SKM-1 (cell line): ENCODE results near the gene SLAMF8.

Source experiments
- DNase-seq: peaks from one replicate; lab custom pipeline; 2025; ENCODE audit not compliant: unreplicated experiment; lab: John Stamatoyannopoulos, UW

The SLAMF8 gene

GRCh38 chr1:159826441-159827101 is at the start of gene SLAMF8:
Gene SLAMF8, plus strand, starts transcription at chr1:159826873. Its CDS starts 26 bp downstream, at chr1:159826899.
- DNase-seq = peak; percentile 80

- no peak for DNase-seq
These were observed 48.4 kb upstream of the SLAMF8 start for GRCh38 chr1:159778266-159778665.

- no peak for DNase-seq
These were observed 47.2 kb upstream of the SLAMF8 start for GRCh38 chr1:159779403-159779851.

- DNase-seq = peak; percentile 100
These were observed 45.8 kb upstream of the SLAMF8 start, which contains the start of gene DUSP23 for GRCh38 chr1:159780583-159781582. Gene DUSP23, plus strand, starts transcription at chr1:159780962. Its CDS starts 139 bp downstream, at chr1:159781101.

GRCh38 chr1:159781992-159782391 is 44.7 kb upstream of the SLAMF8 start:
- no peak for DNase-seq

GRCh38 chr1:159783724-159784123 is 42.9 kb upstream of the SLAMF8 start:
- no peak for DNase-seq

- no peak for DNase-seq
These were observed 40.2 kb upstream of the SLAMF8 start for GRCh38 chr1:159786465-159786864.

- no peak for DNase-seq
These were observed 39.7 kb upstream of the SLAMF8 start for GRCh38 chr1:159786966-159787365.

- peak; percentile 40 for DNase-seq
These were observed 36.3 kb upstream of the SLAMF8 start for GRCh38 chr1:159790237-159790917.

GRCh38 chr1:159791031-159791430 is 35.6 kb upstream of the SLAMF8 start:
- no peak for DNase-seq

GRCh38 chr1:159791461-159791860 is 35.2 kb upstream of the SLAMF8 start:
- DNase-seq = no peak

- DNase-seq = no peak
These were observed 31.1 kb upstream of the SLAMF8 start for GRCh38 chr1:159795534-159795933.

- DNase-seq = peak; percentile 80
These were observed 27.8 kb upstream of the SLAMF8 start for GRCh38 chr1:159798893-159799292.

GRCh38 chr1:159799446-159799985 is 27.2 kb upstream of the SLAMF8 start:
- no peak for DNase-seq

GRCh38 chr1:159800177-159800930 is 26.3 kb upstream of the SLAMF8 start:
- peak; percentile 83 for DNase-seq

GRCh38 chr1:159802111-159802510 is 24.6 kb upstream of the SLAMF8 start, which contains the start of gene FCRL6:
Gene FCRL6, plus strand, starts transcription at chr1:159802360. Its CDS starts 65 bp downstream, at chr1:159802425.
- no peak for DNase-seq

GRCh38 chr1:159803956-159804689 is 22.6 kb upstream of the SLAMF8 start:
- no peak for DNase-seq

- no peak for DNase-seq
These were observed 21.7 kb upstream of the SLAMF8 start for GRCh38 chr1:159804924-159805323.

GRCh38 chr1:159815926-159816325 is 10.7 kb upstream of the SLAMF8 start:
- no peak for DNase-seq
